ENCODE data around the gene UPK2. TPM values are rescaled to one million over a fixed set of nuclear protein-coding genes. Genes with fewer than 3 reads are reported as not detected.

Gene UPK2
- total and polyA plus RNA-seq, 2 of the 13 experiments (the other 11 are each of a cell fraction or from before 2014, with no cell fraction given), result not detected

DNA sequence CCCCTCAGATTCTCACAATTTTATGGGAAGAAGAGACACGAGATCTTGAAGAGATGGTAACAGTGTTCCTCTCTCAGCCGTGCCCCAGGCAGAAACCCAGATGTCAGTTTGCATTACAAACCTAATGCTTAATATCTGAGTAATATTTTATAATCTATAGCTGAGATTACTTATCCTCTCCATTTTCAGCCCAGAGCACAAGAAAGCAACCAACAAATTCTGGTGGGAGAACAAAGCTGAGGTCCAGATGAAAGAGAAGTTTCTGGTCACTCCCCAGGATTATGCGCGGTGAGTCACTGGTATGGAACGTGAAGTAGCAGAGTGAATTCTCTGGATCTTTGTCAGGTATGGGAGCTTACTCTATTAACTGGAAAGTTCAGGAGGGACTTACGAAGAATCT lies 42.7 kb downstream of the UPK2 start (continued):
- TF ChIP-seq, protein P1, sequence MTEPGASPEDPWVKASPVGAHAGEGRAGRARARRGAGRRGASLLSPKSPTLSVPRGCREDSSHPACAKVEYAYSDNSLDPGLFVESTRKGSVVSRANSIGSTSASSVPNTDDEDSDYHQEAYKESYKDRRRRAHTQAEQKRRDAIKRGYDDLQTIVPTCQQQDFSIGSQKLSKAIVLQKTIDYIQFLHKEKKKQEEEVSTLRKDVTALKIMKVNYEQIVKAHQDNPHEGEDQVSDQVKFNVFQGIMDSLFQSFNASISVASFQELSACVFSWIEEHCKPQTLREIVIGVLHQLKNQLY (CRISPR knock-in tag; IDR thresholded peaks at IDR 0.05), result peak; percentile 35; the same call in 1 of the 2 replicates
- TF ChIP-seq SP4 (CRISPR knock-in tag; IDR thresholded peaks at IDR 0.05) (no peak), ATF3 (CRISPR knock-in tag; IDR thresholded peaks at IDR 0.05) (peak; percentile 89)

DNA sequence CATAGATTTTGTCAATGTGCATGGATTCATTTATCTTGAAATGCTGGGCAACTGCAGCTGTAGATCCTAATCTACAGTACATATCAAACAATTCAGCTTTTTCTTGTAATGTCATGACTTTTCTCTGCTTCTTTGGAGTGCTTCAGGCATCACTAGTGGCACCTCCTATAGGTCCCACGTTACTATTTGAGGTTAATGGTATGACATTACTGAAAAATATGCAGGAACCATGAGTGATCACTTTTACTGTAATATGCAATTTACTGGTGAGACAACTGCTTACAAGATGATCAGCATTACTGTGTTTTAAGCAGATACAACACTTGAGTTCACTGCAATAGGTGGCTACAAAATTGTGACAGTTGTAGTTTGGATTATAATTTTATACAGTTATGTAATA lies 44.8 kb downstream of the UPK2 start:
- 81% methylated on average over 1 of the region's 1 CpG for WGBS (ENCODE audit: low lambda C conversion rate)
- in situ Hi-C loops (cut with HindIII; ENCODE audit: extremely low pct_ligation_motif_present, low pct_unique_long_range_greater_than_20kb) (no loop called here), intact Hi-C loops (cut with micrococcal nuclease; ENCODE audit: unreplicated experiment) (no loop called here)
- H3K27me3 ChIP-seq (ENCODE audit: control insufficient read depth in 1 of 2, insufficient read depth in 2 of 2, low read length in 2 of 2), result no peaks in the 10 kb centered on the region; a peak in 1 of 5 replicates
- TF ChIP-seq HOXA9 (CRISPR knock-in tag; IDR thresholded peaks at IDR 0.05; ENCODE audit: borderline replicate concordance) (no peak), RFXAP (CRISPR knock-in tag; IDR thresholded peaks at IDR 0.05; ENCODE audit: borderline replicate concordance) (no peak), ARID5B (CRISPR knock-in tag; IDR thresholded peaks at IDR 0.05) (no peak), ZC3H13 (CRISPR knock-in tag; IDR thresholded peaks at IDR 0.05) (no peak), ZNF3 (CRISPR knock-in tag; IDR thresholded peaks at IDR 0.05) (no peak), SATB2 (CRISPR knock-in tag; IDR thresholded peaks at IDR 0.05) (no peak), ZNF780A (CRISPR knock-in tag; IDR thresholded peaks at IDR 0.05) (no peak), ZNF644 (CRISPR knock-in tag; IDR thresholded peaks at IDR 0.05; ENCODE audit: low read depth) (no peak)
- FAIRE-seq (no peak), DNase-seq (ENCODE audit: low spot score) (no peak), ATAC-seq (no peak)
- no peak overlapping the region for H3K27ac ChIP-seq (ENCODE audit: extremely low read length, insufficient read depth, low read length)
- H3K9ac ChIP-seq (ENCODE audit: insufficient read depth, low read depth, low read length), result no peak overlapping the region
- no peak overlapping the region for H3K4me3 ChIP-seq (replicated peaks in 1 of 3; ENCODE audit: insufficient read depth in 1 of 3, low read depth in 2 of 3, low read length in 3 of 3)
- no peak overlapping the region for H2AFZ ChIP-seq (ENCODE audit: low read length)
- H4K20me1 ChIP-seq (ENCODE audit: insufficient read depth, low read length), result no peaks in the 10 kb centered on the region
- BruUV-seq (replicated peaks), result TSS peak; percentile 27
- H3K4me1 ChIP-seq (ENCODE audit: insufficient read depth, low read length), result peaks cover 36% of the 10 kb centered on the region
- CTCF ChIA-PET (ENCODE audit: low intra/inter-chr PET ratio, low total read pairs), result no interaction called here
- H3K4me2 ChIP-seq (ENCODE audit: low read depth, low read length), result no peak overlapping the region
- H3K9me3 ChIP-seq (ENCODE audit: low read length), result no peaks in the 10 kb centered on the region
- peaks cover 35% of the 10 kb centered on the region for H3K79me2 ChIP-seq (ENCODE audit: insufficient read depth, low read length)
- H3K36me3 ChIP-seq (replicated peaks in 1 of 2; ENCODE audit: control insufficient read depth in 1 of 2, insufficient read depth in 2 of 2, low read length in 2 of 2), result peaks cover 7 to 17% of the 10 kb centered on the region in 2 experiments; a peak in 3 of 5 replicates
- POLR2A ChIA-PET, result no interaction called here

Data from HepG2 (cell line).